GM12865 (cell line): ENCODE measurements around the gene ST8SIA1.

Source experiments
- DNase-seq: peaks from one replicate; pipeline ENCODE4 v3.0.0; 2010; ENCODE audit warnings: low read depth
- H3K4me3 ChIP-seq: 2 replicates; pipeline ENCODE4 v1.5.1; 2011; ENCODE audit warnings: mild to moderate bottlenecking, low read depth, low read length, control low read depth
- CTCF ChIP-seq: IDR thresholded peaks from 2 replicates; pipeline ENCODE4 v1.5.1; 2011; ENCODE audit warnings: low read length, control low read depth, low read depth, inconsistent platforms; ENCODE audit not compliant: insufficient read depth; ENCODE audit errors: missing control alignments

Gene ST8SIA1

DNA sequence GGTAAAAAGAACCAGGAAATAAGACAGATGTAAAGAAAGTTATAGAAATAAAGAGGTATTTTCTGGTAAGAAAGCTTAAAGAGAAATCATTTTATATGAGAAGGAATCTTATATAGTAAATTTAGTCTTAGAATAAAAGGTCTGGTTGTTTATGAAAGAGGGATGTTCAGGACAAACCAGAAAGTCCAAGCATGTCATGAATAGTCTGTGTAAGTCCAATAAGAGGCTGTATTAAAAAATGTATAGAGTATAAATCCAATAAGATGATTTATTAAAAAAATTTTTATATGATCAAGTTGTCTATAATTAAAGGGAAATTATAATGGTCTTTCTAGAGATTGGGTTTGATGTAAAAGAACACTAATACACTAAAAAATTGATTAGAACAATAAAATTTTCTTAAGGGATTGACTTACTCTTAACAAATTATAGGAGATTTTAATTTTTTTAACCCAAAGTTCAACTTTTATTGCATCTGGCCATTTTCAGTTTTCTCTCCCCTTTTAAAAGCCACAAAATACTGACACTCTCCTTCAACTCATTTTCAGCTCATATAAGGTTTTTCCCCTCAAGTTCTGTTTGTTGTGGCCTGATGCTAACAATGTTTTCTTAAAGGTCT, 35.1 kb downstream of the ST8SIA1 start:
- no peak for DNase-seq

DNA sequence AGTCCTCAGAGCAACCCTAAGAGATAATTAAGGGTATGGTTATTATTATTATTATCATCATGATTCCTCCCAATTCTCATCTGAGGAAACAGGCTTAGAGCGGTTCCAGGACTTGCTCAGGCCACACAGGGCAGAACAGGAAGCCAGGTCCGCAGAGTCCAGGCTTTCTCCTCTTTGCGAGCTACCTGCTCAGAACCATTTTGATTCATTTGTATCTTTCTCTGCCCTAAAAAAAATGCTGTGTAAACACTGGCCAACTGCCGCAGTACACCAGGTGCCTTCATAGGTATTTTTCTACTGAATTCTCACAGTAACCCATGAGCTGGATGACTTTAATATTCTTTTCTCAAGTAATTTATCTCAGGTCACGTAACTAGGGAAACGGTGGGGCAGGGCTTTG, 45.3 kb downstream of the ST8SIA1 start:
- no peak for DNase-seq
- H3K4me3 ChIP-seq, result no peak overlapping the region
- no peak for TF ChIP-seq CTCF

More for the DNA sequence above, 35.1 kb downstream of the ST8SIA1 start:
- H3K4me3 ChIP-seq, result no peak overlapping the region
- no peak for TF ChIP-seq CTCF

- no peak overlapping the region for H3K4me3 ChIP-seq
- no peak for DNase-seq
- no peak for TF ChIP-seq CTCF
Observed at GRCh38 chr12:22287776-22288621, 46.5 kb downstream of the ST8SIA1 start.

DNA sequence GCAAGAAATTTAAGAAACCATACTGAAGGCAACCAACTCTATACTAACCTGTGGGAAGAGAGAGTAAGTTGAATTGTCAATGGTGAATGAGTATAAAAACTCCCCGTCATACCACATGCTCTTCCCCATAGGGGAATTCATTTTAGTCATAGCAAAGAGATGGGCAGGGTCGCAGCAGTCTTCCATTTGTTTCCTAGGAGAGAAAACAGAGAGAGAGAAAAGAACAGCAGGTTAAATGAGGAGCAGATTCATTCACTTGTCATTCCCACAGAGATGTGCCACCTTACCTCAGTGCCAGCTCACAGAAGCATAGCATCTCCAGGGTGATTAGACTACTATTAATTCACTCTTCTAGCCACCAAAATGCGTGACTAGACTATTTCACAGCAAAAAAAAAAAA, 47.4 kb downstream of the ST8SIA1 start:
- H3K4me3 ChIP-seq, result no peak overlapping the region
- no peak for TF ChIP-seq CTCF
- DNase-seq, result no peak

- TF ChIP-seq CTCF, result no peak
Observed at GRCh38 chr12:22286569-22286968, 47.9 kb downstream of the ST8SIA1 start.

DNA sequence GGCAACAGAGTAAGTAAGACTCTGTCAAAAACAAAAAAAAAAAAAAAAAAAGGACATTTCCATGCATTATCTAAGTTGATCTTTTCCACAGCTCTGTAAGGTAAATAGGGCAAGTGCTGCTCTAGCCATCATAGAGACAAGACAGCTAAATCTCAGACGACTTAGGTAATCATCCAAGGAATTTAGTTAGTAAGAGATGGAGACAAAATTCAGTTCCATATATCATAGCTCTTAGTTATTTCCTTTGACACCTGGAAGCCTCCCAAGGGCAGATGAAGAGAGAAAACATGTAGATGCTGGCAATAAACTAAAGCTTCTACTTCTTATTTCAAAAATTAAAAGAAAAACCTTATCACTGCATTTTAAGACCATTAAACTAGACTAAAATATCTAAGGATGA, 48.7 kb downstream of the ST8SIA1 start:
- H3K4me3 ChIP-seq, result no peak overlapping the region
- DNase-seq, result no peak
- TF ChIP-seq CTCF, result no peak

More at GRCh38 chr12:22286569-22286968, 47.9 kb downstream of the ST8SIA1 start:
- no peak for DNase-seq
- H3K4me3 ChIP-seq, result no peak overlapping the region

GRCh38 chr12:22284871-22285270, 49.6 kb downstream of the ST8SIA1 start:
- no peak overlapping the region for H3K4me3 ChIP-seq
- no peak for DNase-seq
- TF ChIP-seq CTCF, result no peak
